ENCODE data around the gene KRT34.

- TF ChIP-seq, protein P1, sequence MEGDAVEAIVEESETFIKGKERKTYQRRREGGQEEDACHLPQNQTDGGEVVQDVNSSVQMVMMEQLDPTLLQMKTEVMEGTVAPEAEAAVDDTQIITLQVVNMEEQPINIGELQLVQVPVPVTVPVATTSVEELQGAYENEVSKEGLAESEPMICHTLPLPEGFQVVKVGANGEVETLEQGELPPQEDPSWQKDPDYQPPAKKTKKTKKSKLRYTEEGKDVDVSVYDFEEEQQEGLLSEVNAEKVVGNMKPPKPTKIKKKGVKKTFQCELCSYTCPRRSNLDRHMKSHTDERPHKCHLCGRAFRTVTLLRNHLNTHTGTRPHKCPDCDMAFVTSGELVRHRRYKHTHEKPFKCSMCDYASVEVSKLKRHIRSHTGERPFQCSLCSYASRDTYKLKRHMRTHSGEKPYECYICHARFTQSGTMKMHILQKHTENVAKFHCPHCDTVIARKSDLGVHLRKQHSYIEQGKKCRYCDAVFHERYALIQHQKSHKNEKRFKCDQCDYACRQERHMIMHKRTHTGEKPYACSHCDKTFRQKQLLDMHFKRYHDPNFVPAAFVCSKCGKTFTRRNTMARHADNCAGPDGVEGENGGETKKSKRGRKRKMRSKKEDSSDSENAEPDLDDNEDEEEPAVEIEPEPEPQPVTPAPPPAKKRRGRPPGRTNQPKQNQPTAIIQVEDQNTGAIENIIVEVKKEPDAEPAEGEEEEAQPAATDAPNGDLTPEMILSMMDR (IDR thresholded peaks at IDR 0.05) = no peak
- TF ChIP-seq CHD2 (IDR thresholded peaks at IDR 0.05; ENCODE audit: low read length, partially characterized antibody) = no peak
- TF ChIP-seq RFX5 (IDR thresholded peaks at IDR 0.05; ENCODE audit: low read length) = no peak
- no peak for TF ChIP-seq POLR2AphosphoS5 (IDR thresholded peaks at IDR 0.05; ENCODE audit: low read depth, low read length)
- no peak for TF ChIP-seq FOSL2 (IDR thresholded peaks at IDR 0.05; ENCODE audit: borderline replicate concordance, low read depth)
- no peak for TF ChIP-seq FOXM1 (IDR thresholded peaks at IDR 0.05; ENCODE audit: low read depth)
- TF ChIP-seq, protein P2, sequence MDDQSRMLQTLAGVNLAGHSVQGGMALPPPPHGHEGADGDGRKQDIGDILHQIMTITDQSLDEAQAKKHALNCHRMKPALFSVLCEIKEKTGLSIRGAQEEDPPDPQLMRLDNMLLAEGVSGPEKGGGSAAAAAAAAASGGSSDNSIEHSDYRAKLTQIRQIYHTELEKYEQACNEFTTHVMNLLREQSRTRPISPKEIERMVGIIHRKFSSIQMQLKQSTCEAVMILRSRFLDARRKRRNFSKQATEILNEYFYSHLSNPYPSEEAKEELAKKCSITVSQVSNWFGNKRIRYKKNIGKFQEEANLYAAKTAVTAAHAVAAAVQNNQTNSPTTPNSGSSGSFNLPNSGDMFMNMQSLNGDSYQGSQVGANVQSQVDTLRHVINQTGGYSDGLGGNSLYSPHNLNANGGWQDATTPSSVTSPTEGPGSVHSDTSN (IDR thresholded peaks at IDR 0.05) = no peak
Measured at GRCh38 chr17:41351177-41351576, 30.9 kb downstream of the KRT34 start.
